Thyroid gland (tissue), 4 donors: ENCODE measurements around the gene CTNNA2. TPM values are rescaled to one million over a fixed set of nuclear protein-coding genes. Genes with fewer than 3 reads are reported as not detected.

Experiments used
- DNase-seq, 2 donors: peaks; one replicate each; pipeline ENCODE4 v3.0.0-alpha.2; 2019
- H3K27ac ChIP-seq, 3 donors: fragments of 200-600 bp; sonication (generic); 1 replicate in 2 of 3; 2 replicates in 1 of 3; pipeline ENCODE4 v1.5.1; 2016 to 2019; ENCODE audit warnings: mild to moderate bottlenecking in 1 of 3, moderate library complexity in 1 of 3
- H3K27me3 ChIP-seq: fragments of 200-600 bp; sonication (generic); one replicate; pipeline ENCODE4 v1.5.1; 2019
- H3K36me3 ChIP-seq, 2 donors: fragments of 200-600 bp; sonication (generic); one replicate each; pipeline ENCODE4 v1.5.1; 2016 to 2019
- H3K4me1 ChIP-seq, 2 donors: fragments of 200-600 bp; sonication (generic); one replicate each; pipeline ENCODE4 v1.5.1; 2017 to 2019
- H3K4me3 ChIP-seq, 3 donors: fragments of 200-600 bp; sonication (generic); replicated peaks in 1 of 3; 1 replicate in 2 of 3; 2 replicates in 1 of 3; pipeline ENCODE4 v1.5.1; 2016; ENCODE audit warnings: mild to moderate bottlenecking in 1 of 3
- H3K9me3 ChIP-seq: fragments of 200-600 bp; sonication (generic); one replicate; pipeline ENCODE4 v1.5.1; 2017
- POLR2A ChIP-seq, 2 donors: fragments of 450-650 bp; IDR thresholded peaks; one replicate each; pipeline ENCODE4 v1.6.1; 2017; ENCODE audit warnings: antibody characterized with exemption in 2 of 2, mild to moderate bottlenecking in 2 of 2, moderate library complexity in 1 of 2
- WGBS, 2 donors: methylation state at CpG; one replicate each; pipeline ENCODE4 v1.1.5; 2017; 5-methylcytosine and 5-hydroxymethylcytosine counted together
- intact Hi-C: fragments of 100-400 bp; cut with DNase I; formaldehyde crosslinking; loops from one replicate; pipeline ENCODE4 v1.15.1; 2023
- total RNA-seq, 4 donors: library from RNA; depleted of rRNA; stranded (reverse); fragments of >200 nt; gene quantifications; one replicate each; pipeline ENCODE4 v1.2.3, GENCODE V29; 2016
- TF ChIP-seq, protein P1 (sequence below), 6 experiments: fragments of 200-600 bp in 3 of 6; fragments of 450-650 bp in 3 of 6; sonication (generic) in 3 of 6; IDR thresholded peaks; one replicate each; pipeline ENCODE4 v1.5.1; 2016 to 2019; ENCODE audit warnings: antibody characterized with exemption in 6 of 6, mild to moderate bottlenecking in 2 of 6, inconsistent platforms in 1 of 6, moderate library complexity in 1 of 6

The CTNNA2 gene
- total RNA-seq, 4 donors from 2014 or later: 0.13 to 0.44 (median 0.22) TPM; not detected in 1

DNA sequence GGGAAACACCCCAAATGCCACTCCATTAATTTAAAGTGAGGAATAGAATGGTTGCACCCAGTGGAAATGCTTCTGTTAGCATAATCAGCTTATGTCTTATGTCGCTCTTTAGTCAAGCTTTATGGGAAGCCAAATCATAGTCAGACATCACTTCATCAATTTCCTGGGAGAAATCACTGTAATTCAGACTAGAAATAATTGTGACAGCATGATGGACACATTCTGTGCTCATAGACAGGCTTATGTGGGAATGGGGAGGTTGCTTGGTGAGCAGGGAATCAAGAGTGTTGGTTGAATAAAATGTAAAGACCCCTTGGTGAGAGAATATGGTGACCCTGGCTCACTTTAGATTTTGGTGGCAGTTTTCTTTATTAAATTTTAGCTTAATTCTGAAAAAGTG lies 174.0 kb downstream of the CTNNA2 start:
- 93 to 96% methylated on average over 1 of the region's 1 CpG for WGBS, 2 donors
- Histone ChIP-seq H3K9me3 (no peaks in the 10 kb centered on the region), H3K4me3 (no peak overlapping the region), H3K36me3 (no peaks in the 10 kb centered on the region), H3K27me3 (no peaks in the 10 kb centered on the region), H3K4me1 (no peaks in the 10 kb centered on the region), H3K27ac (no peak overlapping the region)
- no peak for TF ChIP-seq POLR2A (IDR thresholded peaks at IDR 0.05)
- TF ChIP-seq, protein P1, sequence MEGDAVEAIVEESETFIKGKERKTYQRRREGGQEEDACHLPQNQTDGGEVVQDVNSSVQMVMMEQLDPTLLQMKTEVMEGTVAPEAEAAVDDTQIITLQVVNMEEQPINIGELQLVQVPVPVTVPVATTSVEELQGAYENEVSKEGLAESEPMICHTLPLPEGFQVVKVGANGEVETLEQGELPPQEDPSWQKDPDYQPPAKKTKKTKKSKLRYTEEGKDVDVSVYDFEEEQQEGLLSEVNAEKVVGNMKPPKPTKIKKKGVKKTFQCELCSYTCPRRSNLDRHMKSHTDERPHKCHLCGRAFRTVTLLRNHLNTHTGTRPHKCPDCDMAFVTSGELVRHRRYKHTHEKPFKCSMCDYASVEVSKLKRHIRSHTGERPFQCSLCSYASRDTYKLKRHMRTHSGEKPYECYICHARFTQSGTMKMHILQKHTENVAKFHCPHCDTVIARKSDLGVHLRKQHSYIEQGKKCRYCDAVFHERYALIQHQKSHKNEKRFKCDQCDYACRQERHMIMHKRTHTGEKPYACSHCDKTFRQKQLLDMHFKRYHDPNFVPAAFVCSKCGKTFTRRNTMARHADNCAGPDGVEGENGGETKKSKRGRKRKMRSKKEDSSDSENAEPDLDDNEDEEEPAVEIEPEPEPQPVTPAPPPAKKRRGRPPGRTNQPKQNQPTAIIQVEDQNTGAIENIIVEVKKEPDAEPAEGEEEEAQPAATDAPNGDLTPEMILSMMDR (IDR thresholded peaks at IDR 0.05): no peak
- intact Hi-C loops: no loop called here
- no peak for DNase-seq

DNA sequence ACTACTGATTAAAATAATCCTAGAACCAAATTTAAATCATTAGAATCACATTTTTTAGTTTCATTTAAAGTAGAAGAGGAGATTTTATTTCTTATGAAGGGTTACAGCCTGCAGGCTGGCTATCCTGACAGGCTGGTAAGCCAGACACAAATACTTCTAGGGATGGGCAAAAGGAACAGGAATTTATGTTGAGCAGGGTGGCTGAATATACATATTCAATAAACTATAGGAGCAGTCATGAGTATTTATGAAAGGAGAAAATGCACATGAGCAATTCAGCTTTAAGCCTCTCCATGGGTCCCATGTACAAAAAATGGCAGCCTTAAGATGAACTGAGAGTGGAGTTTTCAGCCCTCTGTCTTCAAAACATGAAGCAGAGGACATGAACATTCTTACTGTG lies 182.4 kb downstream of the CTNNA2 start:
- Histone ChIP-seq H3K36me3 (no peaks in the 10 kb centered on the region), H3K9me3 (no peaks in the 10 kb centered on the region), H3K4me3 (no peak overlapping the region), H3K4me1 (no peaks in the 10 kb centered on the region), H3K27ac (no peak overlapping the region), H3K27me3 (no peaks in the 10 kb centered on the region)
- DNase-seq: no peak
- TF ChIP-seq, protein P1 (IDR thresholded peaks at IDR 0.05): no peak
- TF ChIP-seq POLR2A (IDR thresholded peaks at IDR 0.05): no peak
- intact Hi-C loops: no loop called here

DNA sequence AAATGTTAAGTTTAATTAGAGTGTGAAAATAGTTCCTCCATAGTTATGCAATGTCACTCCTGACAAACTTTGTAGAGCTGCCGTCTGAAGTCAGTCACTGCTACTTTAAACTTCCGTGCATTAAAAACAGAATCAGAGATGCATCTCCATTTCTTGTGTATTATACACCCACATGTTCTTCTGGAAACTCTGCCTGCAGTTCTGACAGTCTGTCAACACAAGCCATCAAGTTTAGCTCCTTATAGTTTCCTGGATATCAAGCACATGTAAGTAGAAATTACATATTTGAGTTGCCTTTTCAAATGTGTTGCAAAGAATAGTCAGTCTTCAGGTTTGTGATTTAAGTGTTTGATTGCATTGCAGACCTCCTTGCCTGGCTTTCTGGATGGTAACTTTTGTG lies 184.3 kb downstream of the CTNNA2 start:
- intact Hi-C loops: no loop called here
- TF ChIP-seq, protein P1 (IDR thresholded peaks at IDR 0.05): no peak
- no peak for TF ChIP-seq POLR2A (IDR thresholded peaks at IDR 0.05)
- Histone ChIP-seq H3K27me3 (no peaks in the 10 kb centered on the region), H3K27ac (no peak overlapping the region), H3K9me3 (no peaks in the 10 kb centered on the region), H3K4me3 (no peak overlapping the region), H3K4me1 (no peaks in the 10 kb centered on the region), H3K36me3 (no peaks in the 10 kb centered on the region)
- WGBS, 2 donors: 70 to 74% methylated on average over 2 of the region's 2 CpGs
- DNase-seq: no peak

DNA sequence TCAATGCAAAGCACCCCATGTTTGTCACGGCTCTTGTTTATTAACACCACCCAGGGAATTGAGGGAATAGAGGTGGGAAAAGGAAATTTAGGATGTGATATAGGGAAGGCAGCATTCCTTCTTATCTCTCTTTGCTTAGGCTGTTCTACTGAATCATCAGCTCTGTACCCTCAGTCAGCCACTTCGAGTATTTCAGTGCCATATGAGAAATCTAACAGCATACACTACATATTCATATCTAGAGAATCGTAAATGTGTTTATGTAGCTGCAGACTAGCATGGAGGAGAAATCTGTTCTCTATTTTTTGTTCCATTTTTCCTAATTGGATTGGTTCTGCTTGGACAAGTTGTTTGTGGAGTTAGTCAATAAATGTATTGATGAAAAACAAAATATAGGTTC lies 187.8 kb downstream of the CTNNA2 start:
- Histone ChIP-seq H3K27ac (no peak overlapping the region), H3K4me1 (no peaks in the 10 kb centered on the region), H3K9me3 (no peaks in the 10 kb centered on the region), H3K36me3 (no peaks in the 10 kb centered on the region), H3K27me3 (no peaks in the 10 kb centered on the region), H3K4me3 (no peak overlapping the region)
- TF ChIP-seq, protein P1 (IDR thresholded peaks at IDR 0.05): no peak
- TF ChIP-seq POLR2A (IDR thresholded peaks at IDR 0.05): no peak
- whole genome bisulfite sequencing, 2 donors: 76 to 80% methylated on average over 3 of the region's 3 CpGs
- intact Hi-C loops: no loop called here
- DNase-seq: no peak

DNA sequence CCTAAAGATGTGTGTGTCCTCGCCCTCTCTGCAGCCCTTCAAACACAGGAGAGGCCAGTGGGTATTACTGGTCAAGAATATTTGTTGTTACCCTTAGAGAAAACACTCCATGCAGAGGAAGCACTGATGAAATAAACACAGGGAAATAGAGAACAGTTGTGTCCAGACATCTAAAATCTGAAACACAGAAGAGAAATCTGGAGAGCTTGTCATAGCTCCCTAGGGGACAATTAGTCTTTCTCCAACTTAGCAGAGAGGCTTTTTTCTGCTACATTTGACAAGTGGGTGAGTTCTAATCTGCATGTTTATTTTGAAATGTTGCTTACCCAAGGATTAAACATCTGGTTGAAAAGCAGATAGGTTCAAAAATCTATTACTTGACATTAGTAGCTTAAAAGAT lies 190.1 kb downstream of the CTNNA2 start:
- H3K27ac ChIP-seq: no peak overlapping the region
- H3K27me3 ChIP-seq: no peaks in the 10 kb centered on the region
- no peaks in the 10 kb centered on the region for H3K4me1 ChIP-seq
- DNase-seq: no peak
- no peak overlapping the region for H3K4me3 ChIP-seq
- 43 to 68% methylated on average over 1 of the region's 1 CpG for WGBS, 2 donors
- no peaks in the 10 kb centered on the region for H3K9me3 ChIP-seq
- H3K36me3 ChIP-seq: no peaks in the 10 kb centered on the region
- intact Hi-C loops: no loop called here
- no peak for TF ChIP-seq POLR2A (IDR thresholded peaks at IDR 0.05)
- TF ChIP-seq, protein P1 (IDR thresholded peaks at IDR 0.05): no peak
